ENCODE results near the gene PELO.

PELO gene

GRCh38 chr5:52786391-52786790, 1.3 kb upstream of the PELO start:
- H3K27me3 ChIP-seq (ENCODE audit: control insufficient read depth in 2 of 2, insufficient read depth in 2 of 2, low read length in 2 of 2): peaks cover 0 to 2% of the 10 kb centered on the region in 2 donors
- no peaks in the 10 kb centered on the region for H3K36me3 ChIP-seq (ENCODE audit: control insufficient read depth in 2 of 2, insufficient read depth in 2 of 2, low read length in 2 of 2)
- peaks cover 9 to 10% of the 10 kb centered on the region in 2 donors for H3K4me1 ChIP-seq (ENCODE audit: control insufficient read depth in 2 of 2, insufficient read depth in 2 of 2, low read length in 2 of 2)
- H3K27ac ChIP-seq (ENCODE audit: low read depth in 2 of 2, low read length in 2 of 2): no peak overlapping the region
- H3K4me3 ChIP-seq (ENCODE audit: low read length in 2 of 2): peak overlapping the region in 1 of 2 donors; percentile 87
- H3K9me3 ChIP-seq (ENCODE audit: control insufficient read depth in 2 of 2, low read length in 2 of 2): no peaks in the 10 kb centered on the region
- H3K9ac ChIP-seq (ENCODE audit: low read depth in 1 of 2, low read length in 2 of 2): no peak overlapping the region

GRCh38 chr5:52786949-52787599, 642 bp upstream of the PELO start:
- Histone ChIP-seq H3K4me3 (ENCODE audit: low read length in 2 of 2) (peak overlapping the region; percentile 65 to 87), H3K27ac (ENCODE audit: low read depth in 2 of 2, low read length in 2 of 2) (peak overlapping the region; percentile 83 to 88), H3K9me3 (ENCODE audit: control insufficient read depth in 2 of 2, low read length in 2 of 2) (no peaks in the 10 kb centered on the region), H3K36me3 (ENCODE audit: control insufficient read depth in 2 of 2, insufficient read depth in 2 of 2, low read length in 2 of 2) (no peaks in the 10 kb centered on the region), H3K27me3 (ENCODE audit: control insufficient read depth in 2 of 2, insufficient read depth in 2 of 2, low read length in 2 of 2) (no peaks in the 10 kb centered on the region), H3K9ac (ENCODE audit: low read depth in 1 of 2, low read length in 2 of 2) (peak overlapping the region in 1 of 2 donors; percentile 58), H3K4me1 (ENCODE audit: control insufficient read depth in 2 of 2, insufficient read depth in 2 of 2, low read length in 2 of 2) (peaks cover 9 to 10% of the 10 kb centered on the region in 2 donors)

- H3K27me3 ChIP-seq (ENCODE audit: control insufficient read depth in 2 of 2, insufficient read depth in 2 of 2, low read length in 2 of 2): no peaks in the 10 kb centered on the region
- H3K4me1 ChIP-seq (ENCODE audit: control insufficient read depth in 2 of 2, insufficient read depth in 2 of 2, low read length in 2 of 2): peaks cover 10 to 12% of the 10 kb centered on the region in 2 donors
- peak overlapping the region; percentile 65 to 87 for H3K4me3 ChIP-seq (ENCODE audit: low read length in 2 of 2)
- peak overlapping the region; percentile 58 to 75 for H3K9ac ChIP-seq (ENCODE audit: low read depth in 1 of 2, low read length in 2 of 2)
- H3K36me3 ChIP-seq (ENCODE audit: control insufficient read depth in 2 of 2, insufficient read depth in 2 of 2, low read length in 2 of 2): no peaks in the 10 kb centered on the region
- H3K27ac ChIP-seq (ENCODE audit: low read depth in 2 of 2, low read length in 2 of 2): peak overlapping the region; percentile 83 to 88
- H3K9me3 ChIP-seq (ENCODE audit: control insufficient read depth in 2 of 2, low read length in 2 of 2): no peaks in the 10 kb centered on the region
Observed at GRCh38 chr5:52788505-52788821, 747 bp downstream of the PELO start.

GRCh38 chr5:52789378-52789777, 1.7 kb downstream of the PELO start:
- H3K9ac ChIP-seq (ENCODE audit: low read depth in 1 of 2, low read length in 2 of 2): peak overlapping the region in 1 of 2 donors; percentile 58

GRCh38 chr5:52789851-52790250, 2.1 kb downstream of the PELO start:
- Histone ChIP-seq H3K27me3 (ENCODE audit: control insufficient read depth in 2 of 2, insufficient read depth in 2 of 2, low read length in 2 of 2) (no peaks in the 10 kb centered on the region), H3K9me3 (ENCODE audit: control insufficient read depth in 2 of 2, low read length in 2 of 2) (no peaks in the 10 kb centered on the region), H3K36me3 (ENCODE audit: control insufficient read depth in 2 of 2, insufficient read depth in 2 of 2, low read length in 2 of 2) (no peaks in the 10 kb centered on the region), H3K4me1 (ENCODE audit: control insufficient read depth in 2 of 2, insufficient read depth in 2 of 2, low read length in 2 of 2) (peaks cover 10 to 12% of the 10 kb centered on the region in 2 donors), H3K9ac (ENCODE audit: low read depth in 1 of 2, low read length in 2 of 2) (no peak overlapping the region), H3K27ac (ENCODE audit: low read depth in 2 of 2, low read length in 2 of 2) (peak overlapping the region; percentile 3 to 88), H3K4me3 (ENCODE audit: low read length in 2 of 2) (peak overlapping the region; percentile 15 to 87)

More at GRCh38 chr5:52789378-52789777, 1.7 kb downstream of the PELO start:
- peak overlapping the region; percentile 65 to 87 for H3K4me3 ChIP-seq (ENCODE audit: low read length in 2 of 2)
- no peaks in the 10 kb centered on the region for H3K36me3 ChIP-seq (ENCODE audit: control insufficient read depth in 2 of 2, insufficient read depth in 2 of 2, low read length in 2 of 2)
- peak overlapping the region in 1 of 2 donors; percentile 88 for H3K27ac ChIP-seq (ENCODE audit: low read depth in 2 of 2, low read length in 2 of 2)
- no peaks in the 10 kb centered on the region for H3K27me3 ChIP-seq (ENCODE audit: control insufficient read depth in 2 of 2, insufficient read depth in 2 of 2, low read length in 2 of 2)
- no peaks in the 10 kb centered on the region for H3K9me3 ChIP-seq (ENCODE audit: control insufficient read depth in 2 of 2, low read length in 2 of 2)
- H3K4me1 ChIP-seq (ENCODE audit: control insufficient read depth in 2 of 2, insufficient read depth in 2 of 2, low read length in 2 of 2): peaks cover 10 to 12% of the 10 kb centered on the region in 2 donors

GRCh38 chr5:52791366-52791765, 3.6 kb downstream of the PELO start:
- Histone ChIP-seq H3K36me3 (ENCODE audit: control insufficient read depth in 2 of 2, insufficient read depth in 2 of 2, low read length in 2 of 2) (no peaks in the 10 kb centered on the region), H3K4me3 (ENCODE audit: low read length in 2 of 2) (peak overlapping the region in 1 of 2 donors; percentile 87), H3K27me3 (ENCODE audit: control insufficient read depth in 2 of 2, insufficient read depth in 2 of 2, low read length in 2 of 2) (no peaks in the 10 kb centered on the region), H3K9ac (ENCODE audit: low read depth in 1 of 2, low read length in 2 of 2) (no peak overlapping the region), H3K27ac (ENCODE audit: low read depth in 2 of 2, low read length in 2 of 2) (peak overlapping the region in 1 of 2 donors; percentile 4), H3K9me3 (ENCODE audit: control insufficient read depth in 2 of 2, low read length in 2 of 2) (no peaks in the 10 kb centered on the region), H3K4me1 (ENCODE audit: control insufficient read depth in 2 of 2, insufficient read depth in 2 of 2, low read length in 2 of 2) (peaks cover 10 to 12% of the 10 kb centered on the region in 2 donors)

GRCh38 chr5:52794519-52794918, 6.8 kb downstream of the PELO start:
- H3K27me3 ChIP-seq (ENCODE audit: control insufficient read depth in 2 of 2, insufficient read depth in 2 of 2, low read length in 2 of 2): no peaks in the 10 kb centered on the region
- H3K4me3 ChIP-seq (ENCODE audit: low read length in 2 of 2): no peak overlapping the region
- no peak overlapping the region for H3K9ac ChIP-seq (ENCODE audit: low read depth in 1 of 2, low read length in 2 of 2)
- no peaks in the 10 kb centered on the region for H3K36me3 ChIP-seq (ENCODE audit: control insufficient read depth in 2 of 2, insufficient read depth in 2 of 2, low read length in 2 of 2)
- H3K9me3 ChIP-seq (ENCODE audit: control insufficient read depth in 2 of 2, low read length in 2 of 2): no peaks in the 10 kb centered on the region
- H3K4me1 ChIP-seq (ENCODE audit: control insufficient read depth in 2 of 2, insufficient read depth in 2 of 2, low read length in 2 of 2): peaks cover 7 to 16% of the 10 kb centered on the region in 2 donors
- H3K27ac ChIP-seq (ENCODE audit: low read depth in 2 of 2, low read length in 2 of 2): no peak overlapping the region

GRCh38 chr5:52796031-52796430, 8.3 kb downstream of the PELO start:
- Histone ChIP-seq H3K9ac (ENCODE audit: low read depth in 1 of 2, low read length in 2 of 2) (no peak overlapping the region), H3K27ac (ENCODE audit: low read depth in 2 of 2, low read length in 2 of 2) (no peak overlapping the region), H3K27me3 (ENCODE audit: control insufficient read depth in 2 of 2, insufficient read depth in 2 of 2, low read length in 2 of 2) (no peaks in the 10 kb centered on the region), H3K4me1 (ENCODE audit: control insufficient read depth in 2 of 2, insufficient read depth in 2 of 2, low read length in 2 of 2) (peaks cover 10 to 25% of the 10 kb centered on the region in 2 donors), H3K36me3 (ENCODE audit: control insufficient read depth in 2 of 2, insufficient read depth in 2 of 2, low read length in 2 of 2) (no peaks in the 10 kb centered on the region), H3K9me3 (ENCODE audit: control insufficient read depth in 2 of 2, low read length in 2 of 2) (no peaks in the 10 kb centered on the region), H3K4me3 (ENCODE audit: low read length in 2 of 2) (no peak overlapping the region)

GRCh38 chr5:52796516-52797103, 8.9 kb downstream of the PELO start:
- H3K27ac ChIP-seq (ENCODE audit: low read depth in 2 of 2, low read length in 2 of 2): no peak overlapping the region
- peaks cover 16 to 30% of the 10 kb centered on the region in 2 donors for H3K4me1 ChIP-seq (ENCODE audit: control insufficient read depth in 2 of 2, insufficient read depth in 2 of 2, low read length in 2 of 2)
- no peaks in the 10 kb centered on the region for H3K27me3 ChIP-seq (ENCODE audit: control insufficient read depth in 2 of 2, insufficient read depth in 2 of 2, low read length in 2 of 2)
- H3K4me3 ChIP-seq (ENCODE audit: low read length in 2 of 2): no peak overlapping the region
- H3K9ac ChIP-seq (ENCODE audit: low read depth in 1 of 2, low read length in 2 of 2): no peak overlapping the region
- peaks cover 0 to 4% of the 10 kb centered on the region in 2 donors for H3K36me3 ChIP-seq (ENCODE audit: control insufficient read depth in 2 of 2, insufficient read depth in 2 of 2, low read length in 2 of 2)
- H3K9me3 ChIP-seq (ENCODE audit: control insufficient read depth in 2 of 2, low read length in 2 of 2): no peaks in the 10 kb centered on the region

- no peaks in the 10 kb centered on the region for H3K9me3 ChIP-seq (ENCODE audit: control insufficient read depth in 2 of 2, low read length in 2 of 2)
- H3K27ac ChIP-seq (ENCODE audit: low read depth in 2 of 2, low read length in 2 of 2): peak overlapping the region; percentile 92
- H3K4me3 ChIP-seq (ENCODE audit: low read length in 2 of 2): peak overlapping the region; percentile 94 to 97
- no peaks in the 10 kb centered on the region for H3K27me3 ChIP-seq (ENCODE audit: control insufficient read depth in 2 of 2, insufficient read depth in 2 of 2, low read length in 2 of 2)
- H3K4me1 ChIP-seq (ENCODE audit: control insufficient read depth in 2 of 2, insufficient read depth in 2 of 2, low read length in 2 of 2): peaks cover 22 to 32% of the 10 kb centered on the region in 2 donors
- peaks cover 0 to 4% of the 10 kb centered on the region in 2 donors for H3K36me3 ChIP-seq (ENCODE audit: control insufficient read depth in 2 of 2, insufficient read depth in 2 of 2, low read length in 2 of 2)
- peak overlapping the region; percentile 84 to 91 for H3K9ac ChIP-seq (ENCODE audit: low read depth in 1 of 2, low read length in 2 of 2)
Observed at GRCh38 chr5:52798938-52799337, 11.2 kb downstream of the PELO start.

Data from mucosa of rectum (tissue), 2 donors.